SW480 (cell line): ENCODE data around the gene KCNA1.
A peak's percentile ranks its signal among the peaks of the same experiment; 100 is the strongest.

Experiments
- DNase-seq: peaks from one replicate; pipeline ENCODE4 v3.0.0-alpha.2; 2016; ENCODE audit warnings: low spot score

The KCNA1 gene

GRCh38 chr12:4911316-4911994 lies 1.8 kb downstream of the KCNA1 start:
- DNase-seq: no peak

GRCh38 chr12:4914720-4915119 lies 5.0 kb downstream of the KCNA1 start:
- DNase-seq: no peak

- DNase-seq: no peak
Measured at GRCh38 chr12:4915752-4916151, 6.0 kb downstream of the KCNA1 start.

GRCh38 chr12:4918950-4919660 lies 9.4 kb downstream of the KCNA1 start:
- no peak for DNase-seq

GRCh38 chr12:4932576-4932975 lies 22.9 kb downstream of the KCNA1 start:
- no peak for DNase-seq

- no peak for DNase-seq
Measured at GRCh38 chr12:4933411-4933810, 23.7 kb downstream of the KCNA1 start.

GRCh38 chr12:4934407-4935035 lies 24.8 kb downstream of the KCNA1 start:
- peak; percentile 27 for DNase-seq

GRCh38 chr12:4938900-4939299 lies 29.2 kb downstream of the KCNA1 start:
- no peak for DNase-seq

- DNase-seq: no peak
Measured at GRCh38 chr12:4939418-4940023, 29.8 kb downstream of the KCNA1 start.

- no peak for DNase-seq
Measured at GRCh38 chr12:4943067-4943937, 33.6 kb downstream of the KCNA1 start.

- DNase-seq: no peak
Measured at GRCh38 chr12:4943938-4944284, 34.2 kb downstream of the KCNA1 start.

- DNase-seq: no peak
Measured at GRCh38 chr12:4947253-4947652, 37.5 kb downstream of the KCNA1 start.

GRCh38 chr12:4951083-4951482 lies 41.4 kb downstream of the KCNA1 start:
- DNase-seq: no peak

GRCh38 chr12:4951601-4952000 lies 41.9 kb downstream of the KCNA1 start:
- no peak for DNase-seq

- no peak for DNase-seq
Measured at GRCh38 chr12:4954621-4955354, 45.1 kb downstream of the KCNA1 start.

GRCh38 chr12:4956054-4956453 lies 46.3 kb downstream of the KCNA1 start:
- peak; percentile 16 for DNase-seq

GRCh38 chr12:4956968-4957367 lies 47.3 kb downstream of the KCNA1 start:
- DNase-seq: no peak

GRCh38 chr12:4957761-4958160 lies 48.1 kb downstream of the KCNA1 start:
- DNase-seq: no peak

GRCh38 chr12:4958697-4959375 lies 49.1 kb downstream of the KCNA1 start:
- no peak for DNase-seq

- DNase-seq: no peak
Measured at GRCh38 chr12:4959381-4959780, 49.7 kb downstream of the KCNA1 start.

GRCh38 chr12:4960030-4960429 lies 50.3 kb downstream of the KCNA1 start:
- no peak for DNase-seq
